Kidney epithelial cell (primary cell): ENCODE results near the gene TPST1. TPM values are rescaled to one million over a fixed set of nuclear protein-coding genes. Genes with fewer than 3 reads are reported as not detected.

Experiments used
- DNase-seq: peaks from one replicate; pipeline ENCODE4 v3.0.0-alpha.2; 2010; ENCODE audit warnings: low read depth
- H3K27me3 ChIP-seq: 2 replicates; pipeline ENCODE4 v1.6.0; 2011; ENCODE audit warnings: low read length; ENCODE audit not compliant: control insufficient read depth, insufficient read depth
- H3K36me3 ChIP-seq: 2 replicates; pipeline ENCODE4 v1.5.1; 2011; ENCODE audit warnings: low read length; ENCODE audit not compliant: control insufficient read depth, insufficient read depth
- H3K4me3 ChIP-seq: 2 replicates; pipeline ENCODE4 v1.5.1; 2011; ENCODE audit warnings: low read depth, mild to moderate bottlenecking, control low read depth, low read length
- total RNA-seq: library from RNA; depleted of rRNA; stranded (reverse); fragments of >200 nt; gene quantifications from 2 replicates; pipeline ENCODE4 v1.2.3, GENCODE V29; 2015
- TF ChIP-seq, protein P1 (sequence below): IDR thresholded peaks from 2 replicates; pipeline ENCODE4 v1.5.1; 2011; ENCODE audit warnings: mild to moderate bottlenecking, moderate library complexity, low read length, control low read depth, inconsistent platforms; ENCODE audit not compliant: insufficient read depth, poor library complexity, severe bottlenecking

The TPST1 gene
- total RNA-seq, 1 donor from 2014 or later: 42.9 TPM

DNA sequence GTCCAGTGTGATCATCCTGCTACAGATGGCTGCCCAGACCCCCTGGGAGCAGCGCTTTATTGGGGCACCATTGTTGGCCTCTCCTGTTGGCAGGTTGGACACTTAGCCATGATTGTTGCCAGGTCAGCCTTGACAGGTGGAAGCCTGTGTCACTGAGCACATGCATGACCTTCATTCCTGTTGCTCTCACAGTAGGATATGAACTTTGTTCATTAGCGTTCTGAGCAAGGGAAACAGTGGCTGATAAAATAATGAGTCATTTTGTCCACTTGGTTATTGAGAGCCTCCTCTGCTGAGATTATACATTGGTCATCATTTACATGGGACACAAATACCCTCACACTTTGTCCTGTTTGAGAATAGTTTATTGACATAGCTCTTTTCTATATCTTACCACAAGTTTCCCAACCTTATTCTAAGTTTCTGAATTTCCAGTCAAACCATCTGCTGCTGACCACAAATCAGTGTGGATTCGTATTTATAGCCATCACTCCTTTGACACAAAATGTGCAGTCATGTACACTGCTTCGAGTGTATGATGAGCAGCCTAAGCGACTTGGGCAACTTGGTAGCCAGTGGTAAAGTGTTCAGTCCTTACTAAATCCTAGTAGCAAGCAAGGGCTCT lies 102.6 kb downstream of the TPST1 start:
- DNase-seq: no peak
- TF ChIP-seq, protein P1, sequence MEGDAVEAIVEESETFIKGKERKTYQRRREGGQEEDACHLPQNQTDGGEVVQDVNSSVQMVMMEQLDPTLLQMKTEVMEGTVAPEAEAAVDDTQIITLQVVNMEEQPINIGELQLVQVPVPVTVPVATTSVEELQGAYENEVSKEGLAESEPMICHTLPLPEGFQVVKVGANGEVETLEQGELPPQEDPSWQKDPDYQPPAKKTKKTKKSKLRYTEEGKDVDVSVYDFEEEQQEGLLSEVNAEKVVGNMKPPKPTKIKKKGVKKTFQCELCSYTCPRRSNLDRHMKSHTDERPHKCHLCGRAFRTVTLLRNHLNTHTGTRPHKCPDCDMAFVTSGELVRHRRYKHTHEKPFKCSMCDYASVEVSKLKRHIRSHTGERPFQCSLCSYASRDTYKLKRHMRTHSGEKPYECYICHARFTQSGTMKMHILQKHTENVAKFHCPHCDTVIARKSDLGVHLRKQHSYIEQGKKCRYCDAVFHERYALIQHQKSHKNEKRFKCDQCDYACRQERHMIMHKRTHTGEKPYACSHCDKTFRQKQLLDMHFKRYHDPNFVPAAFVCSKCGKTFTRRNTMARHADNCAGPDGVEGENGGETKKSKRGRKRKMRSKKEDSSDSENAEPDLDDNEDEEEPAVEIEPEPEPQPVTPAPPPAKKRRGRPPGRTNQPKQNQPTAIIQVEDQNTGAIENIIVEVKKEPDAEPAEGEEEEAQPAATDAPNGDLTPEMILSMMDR: no peak
- Histone ChIP-seq H3K27me3 (no peaks in the 10 kb centered on the region), H3K4me3 (no peak overlapping the region), H3K36me3 (no peaks in the 10 kb centered on the region)

DNA sequence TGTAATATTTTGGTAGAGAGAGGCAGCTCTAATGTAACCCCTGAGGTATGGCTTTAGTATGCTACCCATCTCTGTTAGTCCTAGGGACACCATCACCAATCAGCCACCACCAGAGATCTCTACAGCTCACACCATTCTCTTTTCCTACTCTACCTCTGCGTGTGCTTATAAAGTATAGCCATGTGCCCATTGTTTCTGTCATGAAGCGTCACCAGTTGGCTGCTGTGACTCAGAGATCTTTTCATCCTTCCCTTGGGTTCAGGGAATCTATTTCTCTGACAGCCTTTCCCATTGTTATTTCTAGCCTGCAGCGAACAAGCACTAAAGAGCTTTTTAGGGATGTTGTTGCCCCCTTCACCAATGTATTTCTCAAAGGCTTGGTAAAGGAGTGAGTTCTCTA lies 103.3 kb downstream of the TPST1 start:
- Histone ChIP-seq H3K4me3 (no peak overlapping the region), H3K36me3 (no peaks in the 10 kb centered on the region), H3K27me3 (no peaks in the 10 kb centered on the region)
- no peak for DNase-seq
- TF ChIP-seq, protein P1: no peak

DNA sequence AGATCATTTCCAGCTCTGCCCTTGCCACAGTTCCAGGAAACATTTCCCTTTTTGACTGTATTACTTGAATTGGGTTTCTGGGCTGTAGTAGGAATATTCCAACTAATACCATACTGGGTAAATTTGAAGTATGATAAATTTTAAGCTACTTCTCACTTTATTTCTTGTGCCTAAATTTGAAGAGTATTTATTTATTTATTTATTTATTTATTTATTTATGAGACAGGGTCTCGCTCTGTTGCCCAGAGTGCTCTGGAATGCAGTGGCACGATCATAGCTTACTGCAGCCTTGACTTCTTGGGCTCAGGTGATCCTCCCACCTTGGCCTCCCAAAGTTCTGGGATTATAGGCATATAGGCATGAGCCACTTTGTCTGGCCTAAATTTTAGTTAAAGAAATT lies 105.5 kb downstream of the TPST1 start:
- Histone ChIP-seq H3K27me3 (no peaks in the 10 kb centered on the region), H3K36me3 (no peaks in the 10 kb centered on the region), H3K4me3 (no peak overlapping the region)
- no peak for DNase-seq
- TF ChIP-seq, protein P1: no peak

DNA sequence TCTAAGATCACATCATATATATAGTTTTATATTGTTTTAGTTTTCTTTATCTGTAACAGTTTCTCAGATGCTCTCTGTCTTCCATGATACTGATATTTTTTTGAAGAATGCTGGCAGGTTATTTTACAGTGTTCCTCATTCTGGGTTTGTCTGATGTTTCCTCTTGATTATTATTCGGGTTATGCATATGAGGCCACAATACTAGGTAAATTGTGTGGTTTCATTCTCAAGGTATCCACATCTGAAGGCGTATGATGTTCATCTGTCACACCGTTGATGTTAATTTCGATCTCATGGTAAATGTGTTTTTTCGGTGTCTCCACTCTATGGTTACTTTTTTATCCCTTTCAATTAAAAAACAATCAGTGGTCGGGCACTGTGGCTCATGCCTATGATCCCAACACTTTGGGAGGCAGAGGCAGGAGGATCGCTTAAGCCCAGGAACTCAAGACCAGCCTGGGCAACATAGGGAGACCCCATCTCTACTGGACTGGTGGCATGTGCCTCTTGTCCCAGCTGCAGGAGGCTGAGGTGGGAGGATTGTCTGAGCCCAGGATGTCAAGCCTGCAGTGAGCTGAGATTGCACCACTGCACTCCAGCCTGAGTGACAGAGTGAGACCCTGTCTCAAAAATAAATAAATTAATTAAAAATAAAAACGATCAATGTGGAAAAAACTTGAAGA lies 108.9 kb downstream of the TPST1 start:
- no peaks in the 10 kb centered on the region for H3K27me3 ChIP-seq
- no peaks in the 10 kb centered on the region for H3K36me3 ChIP-seq
- H3K4me3 ChIP-seq: no peak overlapping the region
- DNase-seq: no peak
- TF ChIP-seq, protein P1: no peak

DNA sequence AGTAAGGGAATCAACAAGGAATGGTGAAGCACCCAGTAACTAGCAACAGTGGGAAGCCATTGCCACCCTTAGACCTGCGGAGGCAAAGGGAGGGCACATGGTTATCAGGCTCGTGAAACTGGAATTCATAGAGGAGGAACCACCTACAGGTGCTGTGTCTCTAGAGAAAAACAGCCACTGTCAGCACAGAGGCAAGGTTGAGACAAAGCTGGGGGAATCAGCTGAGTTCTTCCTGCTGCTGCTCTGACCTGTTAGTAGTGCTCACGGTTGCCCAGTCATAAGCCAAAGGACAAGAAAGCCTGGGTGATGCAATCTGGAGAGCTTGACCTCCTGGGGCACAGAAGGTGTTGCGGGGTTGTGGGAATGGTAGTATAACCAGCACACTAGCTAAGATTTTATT lies 110.1 kb downstream of the TPST1 start:
- DNase-seq: no peak
- Histone ChIP-seq H3K36me3 (no peaks in the 10 kb centered on the region), H3K4me3 (no peak overlapping the region), H3K27me3 (no peaks in the 10 kb centered on the region)
- TF ChIP-seq, protein P1: no peak
